Activated CD4-positive, alpha-beta T cell treated with anti-CD3 and anti-CD28 coated beads for 4 hours (primary cell): ENCODE data around the gene CCDC68.
"Not testable (repeated sequence)": the region's sequence is repeated elsewhere in the genome, so short reads cannot be mapped to it uniquely, and the experiment has no call there.

Experiments
- DNase-seq, 2 donors: peaks; one replicate each; pipeline ENCODE4 v3.0.0-alpha.2; 2020

The CCDC68 gene, protein sequence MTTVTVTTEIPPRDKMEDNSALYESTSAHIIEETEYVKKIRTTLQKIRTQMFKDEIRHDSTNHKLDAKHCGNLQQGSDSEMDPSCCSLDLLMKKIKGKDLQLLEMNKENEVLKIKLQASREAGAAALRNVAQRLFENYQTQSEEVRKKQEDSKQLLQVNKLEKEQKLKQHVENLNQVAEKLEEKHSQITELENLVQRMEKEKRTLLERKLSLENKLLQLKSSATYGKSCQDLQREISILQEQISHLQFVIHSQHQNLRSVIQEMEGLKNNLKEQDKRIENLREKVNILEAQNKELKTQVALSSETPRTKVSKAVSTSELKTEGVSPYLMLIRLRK

DNA sequence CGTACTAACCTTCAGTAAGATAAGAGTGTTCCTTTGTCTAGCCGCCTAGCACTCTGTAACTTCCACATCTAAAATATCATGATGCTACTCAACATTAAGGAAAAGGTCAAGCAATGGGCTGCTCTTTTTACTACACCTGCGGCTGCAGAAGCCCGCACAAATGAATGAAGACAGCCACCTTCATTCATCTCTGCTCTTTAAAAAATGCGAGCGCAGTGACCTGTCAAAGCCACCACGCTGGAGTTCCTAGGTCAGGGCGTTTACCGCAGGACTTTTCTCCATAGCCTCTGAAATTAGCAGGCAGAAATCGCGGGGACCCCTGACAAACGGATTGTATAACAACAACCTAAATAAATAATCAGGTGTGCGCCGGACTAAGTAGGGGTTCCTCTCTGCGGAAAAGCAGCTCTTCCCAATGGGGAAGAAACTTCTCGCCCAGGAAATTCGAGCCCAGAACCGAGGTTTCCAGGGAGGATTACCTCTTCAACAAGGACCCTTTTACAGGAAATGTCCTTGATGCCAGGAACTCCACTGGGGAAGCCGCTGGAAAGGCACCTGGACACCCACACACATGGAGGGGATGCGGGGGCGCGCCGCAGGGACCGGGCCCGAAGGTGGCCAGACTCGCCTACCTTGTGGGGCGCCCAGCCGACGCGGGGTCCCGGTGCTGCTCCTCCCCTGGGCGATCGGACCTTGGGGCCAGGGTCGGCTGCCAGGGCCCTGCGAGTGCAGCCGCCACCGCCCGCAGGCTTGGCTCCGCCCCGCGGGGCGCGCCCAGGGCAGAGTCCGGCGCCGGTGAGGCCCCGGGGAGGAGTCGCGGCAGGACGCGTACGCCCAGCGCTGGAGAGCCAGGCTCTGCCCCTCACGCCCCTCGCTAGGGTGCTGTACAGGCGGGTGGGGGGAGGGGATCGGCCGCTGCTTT, at the start of gene CCDC68:
TSS of gene CCDC68 (minus strand) at position 758 of the 922 bp plus-strand sequence. CDS start 16,670 bp downstream, outside the sequence.
- no peak for DNase-seq

DNA sequence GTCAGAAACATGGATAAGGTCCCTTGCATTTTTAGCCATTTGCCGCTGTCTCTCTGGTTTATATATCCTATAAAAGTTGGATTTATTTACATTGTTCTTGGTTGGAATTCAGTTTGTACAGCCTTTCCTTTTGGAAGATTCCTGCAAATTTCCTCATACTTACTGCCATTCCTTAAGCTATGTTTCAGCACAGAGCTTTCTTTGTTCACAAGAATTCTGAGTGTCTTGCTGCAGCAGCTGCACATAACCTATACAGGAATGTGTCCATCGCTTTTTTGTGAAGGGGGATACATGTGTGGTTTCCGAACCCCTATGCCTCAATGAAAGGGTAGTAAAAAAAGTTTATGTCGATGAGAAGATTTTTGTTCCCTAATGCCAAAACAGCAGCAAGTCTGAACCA, 48.3 kb upstream of the CCDC68 start:
- DNase-seq, result no peak

DNA sequence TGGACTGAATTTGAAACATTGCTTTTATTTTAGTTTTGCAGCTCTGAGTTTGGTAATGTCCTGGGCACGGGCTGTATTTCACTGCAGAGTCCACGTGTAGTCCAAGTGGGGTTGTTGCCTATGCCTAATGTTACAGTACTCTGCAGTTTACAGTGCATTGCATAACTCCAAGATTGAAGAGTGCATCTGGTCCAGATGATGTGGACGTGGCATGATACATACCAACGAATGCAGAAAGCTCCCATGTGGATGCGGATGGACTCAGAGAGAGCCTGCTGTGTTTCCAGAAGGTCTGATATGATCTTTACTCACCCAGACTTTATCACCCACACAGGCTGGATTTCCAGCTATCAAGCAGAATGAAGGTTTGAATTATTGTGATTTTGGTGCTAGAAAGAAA, 44.4 kb upstream of the CCDC68 start:
- DNase-seq, result no peak

DNA sequence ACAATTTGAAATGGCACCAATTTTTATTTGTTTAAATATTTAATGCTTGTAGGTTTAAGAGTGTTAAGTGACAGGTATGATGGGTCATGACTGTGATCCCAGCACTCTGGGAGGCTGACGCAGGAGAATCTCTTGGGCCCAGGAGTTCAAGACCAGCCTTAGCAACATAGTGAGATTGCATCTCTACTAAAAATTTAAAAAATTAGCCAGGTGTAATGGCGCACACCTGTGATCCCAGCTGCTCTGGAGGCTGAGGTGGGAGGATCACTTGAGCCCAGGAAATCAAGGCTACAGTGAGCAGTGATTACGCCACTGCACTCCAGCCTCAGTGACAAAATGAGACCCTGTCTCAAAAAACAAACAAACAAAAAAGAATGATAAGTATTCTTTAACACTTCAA, 43.0 kb upstream of the CCDC68 start:
- no peak for DNase-seq

DNA sequence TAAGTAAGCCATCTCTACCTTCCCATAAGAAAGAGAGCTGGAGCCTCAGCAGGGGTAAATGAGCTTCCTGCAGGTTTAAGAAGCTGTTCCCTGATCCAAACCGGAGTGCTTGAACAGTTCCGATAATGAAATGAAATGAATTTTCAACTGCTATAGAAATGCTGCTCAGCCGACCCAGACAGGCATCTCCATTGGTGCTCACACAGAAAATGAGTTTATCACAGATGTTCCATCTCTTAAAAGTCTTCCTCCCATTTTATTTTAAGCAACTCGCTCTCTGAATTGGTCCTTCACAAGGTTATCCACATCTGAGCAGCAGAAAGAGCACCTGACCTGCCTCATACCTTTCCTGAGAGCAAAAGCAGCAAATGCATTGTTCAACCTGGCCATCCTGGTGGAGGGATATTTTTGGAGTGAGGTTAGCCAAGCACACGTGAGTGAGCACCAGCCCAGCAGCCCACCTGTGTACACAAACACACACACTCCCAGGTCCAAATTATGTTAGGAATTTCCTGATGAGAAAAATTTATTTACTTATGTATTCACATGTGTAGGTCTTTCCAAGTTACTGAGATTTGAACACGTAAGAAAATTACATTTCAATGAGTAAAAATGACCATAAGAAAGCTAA, 42.2 kb upstream of the CCDC68 start:
- no peak for DNase-seq

DNA sequence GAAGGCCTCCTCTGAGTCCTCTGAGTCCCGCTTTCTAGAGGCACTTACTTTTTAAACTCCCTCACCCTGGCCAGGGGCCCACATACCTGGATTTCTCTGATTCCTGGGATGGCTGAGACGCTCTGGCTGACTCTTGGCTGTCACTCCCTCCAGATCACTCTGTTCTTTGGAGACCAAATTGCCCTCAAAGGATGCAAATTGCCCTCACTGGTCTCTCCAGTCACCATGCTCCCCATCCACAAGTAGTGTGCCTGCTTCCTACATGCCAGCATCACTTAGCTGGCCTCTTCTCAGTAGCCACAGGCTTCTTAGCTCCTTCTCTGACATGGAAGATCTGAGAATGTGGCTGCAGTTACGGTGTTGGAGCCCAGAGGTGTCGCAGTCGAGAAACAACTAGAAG, 41.3 kb upstream of the CCDC68 start:
- DNase-seq, result no peak

DNA sequence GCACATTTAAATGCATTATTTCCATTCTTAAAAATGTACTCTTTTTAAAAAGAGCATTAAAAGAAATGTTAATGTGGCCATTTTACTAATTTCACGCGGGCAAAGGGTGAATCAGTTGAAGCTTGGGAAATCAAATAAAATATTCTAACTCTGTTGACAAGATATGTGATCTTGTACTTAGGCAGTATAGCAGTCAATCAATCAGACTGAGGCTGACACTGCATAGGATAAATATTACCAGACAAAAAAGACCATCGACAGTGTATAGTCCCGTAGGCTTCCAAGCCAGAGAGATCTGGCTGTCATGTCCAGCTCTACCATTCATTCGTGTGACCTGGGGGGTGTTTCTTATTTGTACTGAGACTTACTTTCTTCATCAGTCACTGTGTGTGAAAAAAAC, 39.8 kb upstream of the CCDC68 start:
- no peak for DNase-seq

DNA sequence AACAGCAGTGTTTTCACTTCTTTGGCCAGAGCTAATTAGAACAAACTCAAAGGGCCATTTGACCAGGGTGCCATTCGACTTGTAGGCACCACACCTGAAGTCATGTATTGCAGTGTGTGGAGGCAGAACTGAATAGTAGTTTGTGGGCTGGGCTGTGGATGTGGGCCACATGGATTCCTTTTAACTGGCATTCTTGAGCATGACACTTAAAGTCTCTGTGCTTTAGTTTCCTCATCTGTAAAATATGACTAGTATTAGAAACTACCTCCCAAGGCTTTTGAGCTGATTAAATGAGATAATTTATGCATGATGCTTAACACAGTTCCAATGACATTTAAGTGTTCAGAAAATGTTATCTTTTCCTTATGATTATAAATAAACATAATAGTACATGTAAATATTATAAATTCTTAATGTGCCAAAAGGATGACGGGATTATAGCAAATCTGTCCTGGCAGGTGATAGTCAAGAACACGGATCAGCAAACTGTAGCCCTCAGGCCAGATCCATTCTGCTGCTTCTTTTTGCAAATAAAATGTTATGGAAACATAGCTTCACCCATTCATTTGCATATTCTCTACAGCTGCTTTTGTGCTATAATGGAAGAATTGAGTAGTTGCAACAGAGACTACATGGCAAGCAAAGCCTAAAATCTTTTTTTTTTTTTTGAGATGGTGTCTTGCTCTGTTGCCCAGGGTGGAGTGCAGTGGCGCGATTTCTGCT, 36.3 kb upstream of the CCDC68 start:
- no peak for DNase-seq

DNA sequence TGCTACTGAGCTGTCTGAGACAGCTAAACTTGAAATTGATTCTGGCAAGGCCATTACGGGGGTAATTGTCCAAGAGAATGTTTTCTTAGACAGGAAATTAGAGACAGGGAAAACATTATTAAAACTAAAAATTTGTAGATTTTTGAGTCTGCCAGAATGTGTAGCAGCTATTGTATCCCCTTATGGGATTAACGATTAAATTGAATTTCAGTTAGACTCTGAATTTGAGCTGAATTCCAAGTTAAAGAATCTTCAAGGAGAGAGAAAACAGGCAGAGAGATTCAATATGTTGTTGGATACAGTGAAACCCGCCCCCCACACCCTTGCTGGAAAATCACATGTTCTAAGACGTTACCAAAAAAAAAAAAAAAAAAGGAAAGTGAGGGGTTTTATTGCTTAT, 32.7 kb upstream of the CCDC68 start:
- no peak for DNase-seq

DNA sequence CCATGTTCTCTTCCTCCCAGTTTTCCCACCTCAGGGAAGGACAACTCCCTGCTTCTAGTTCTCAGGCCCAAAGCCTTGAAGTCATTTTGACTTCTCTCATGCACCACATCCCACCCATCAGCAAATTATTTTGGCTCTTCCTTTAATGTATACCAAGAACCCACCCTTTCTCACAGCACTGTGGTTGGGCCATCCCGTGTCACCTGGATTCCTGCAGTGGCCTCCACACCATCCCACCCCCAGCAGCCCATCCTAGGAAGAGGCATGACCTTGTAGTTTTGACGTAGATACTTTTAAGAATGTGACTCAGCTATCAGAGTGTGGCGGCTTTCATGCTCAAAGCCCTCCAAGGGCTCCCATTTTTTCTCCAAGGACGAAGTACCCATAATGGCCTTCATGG, 25.6 kb upstream of the CCDC68 start:
- no peak for DNase-seq

DNA sequence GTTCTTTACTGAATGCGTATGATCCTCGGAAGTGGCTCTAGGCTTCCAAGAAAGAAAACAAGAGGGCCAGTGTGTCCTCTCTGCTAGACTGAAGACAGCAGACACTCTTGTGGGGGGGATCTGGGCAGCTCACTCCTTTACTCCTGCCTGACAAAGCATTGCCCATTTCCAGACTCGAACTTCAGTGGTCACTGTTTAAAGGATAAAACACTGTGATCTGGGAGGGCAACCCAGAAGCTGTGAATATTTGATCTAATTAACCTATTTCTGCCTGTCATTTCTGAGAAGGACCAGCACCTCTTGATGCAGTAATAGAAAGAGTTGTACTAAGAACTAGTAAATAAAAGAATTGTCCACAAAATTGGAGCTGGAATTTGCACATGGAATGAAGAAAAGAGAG, 24.5 kb upstream of the CCDC68 start:
- no peak for DNase-seq

DNA sequence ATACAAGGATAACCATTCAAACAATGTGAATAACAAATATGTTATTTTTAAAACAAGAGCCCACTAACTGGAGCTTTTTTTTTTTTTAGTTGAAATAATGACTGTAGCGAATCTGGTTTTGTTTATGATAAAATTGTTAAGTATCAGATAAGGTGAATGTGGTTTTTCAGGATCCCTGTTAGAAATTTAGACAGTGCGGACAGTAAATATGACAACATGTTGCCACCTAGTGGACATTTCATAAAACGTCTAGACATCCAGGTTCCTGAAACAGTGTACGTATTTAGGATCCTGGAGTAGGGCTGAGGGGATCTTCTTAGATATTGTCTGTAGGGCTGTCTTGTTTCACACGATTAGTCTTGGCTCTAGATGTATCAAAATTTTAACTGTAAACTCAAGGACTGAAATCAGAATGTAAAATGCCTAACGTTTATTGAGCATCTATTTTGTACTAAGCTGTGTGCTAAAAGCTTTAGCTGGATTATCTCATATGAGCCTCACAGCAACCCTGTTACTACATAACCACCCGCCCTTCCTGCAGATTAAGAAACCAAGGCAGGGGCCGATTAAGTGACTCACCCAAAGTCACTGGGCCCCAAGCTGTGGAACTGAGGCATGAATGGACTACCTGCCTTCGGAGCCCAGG, 23.9 kb upstream of the CCDC68 start:
- DNase-seq, result no peak

DNA sequence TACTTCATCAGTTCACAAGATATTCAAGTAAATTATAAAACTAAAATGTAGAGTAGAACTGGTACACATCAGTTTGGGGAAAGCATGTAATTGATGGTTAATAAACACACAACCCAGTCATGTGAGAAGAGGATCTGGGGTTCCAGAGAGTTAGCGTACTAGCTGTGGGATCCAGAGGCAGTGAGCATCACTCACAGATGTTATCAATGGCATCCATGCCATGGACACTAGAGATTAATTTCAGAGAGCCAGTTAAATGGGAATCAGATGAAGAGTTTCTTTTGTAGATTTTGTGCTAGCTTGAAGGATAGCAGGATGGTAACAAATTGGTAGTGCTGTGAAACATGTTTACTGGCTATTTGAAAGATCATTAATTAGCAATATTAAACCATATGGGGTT, 21.8 kb upstream of the CCDC68 start:
- no peak for DNase-seq

DNA sequence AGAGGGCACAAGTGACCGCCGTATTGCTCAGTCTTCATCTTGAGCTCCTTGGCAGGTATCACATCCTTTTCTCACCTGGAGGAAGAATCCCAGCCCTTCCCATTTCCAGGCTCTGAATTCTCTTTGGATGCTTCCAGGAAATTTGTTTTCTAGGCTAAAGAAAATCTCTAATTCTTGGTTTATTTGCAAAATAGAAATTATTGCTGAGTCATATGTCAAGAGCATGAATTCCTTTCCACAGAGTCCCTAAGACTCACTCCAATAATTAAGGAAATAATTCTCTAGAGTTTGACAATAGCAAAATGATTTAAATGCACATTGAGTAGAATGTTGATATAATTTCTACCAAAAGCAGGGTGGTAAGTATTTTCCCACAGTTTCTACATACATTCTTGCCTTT, 16.3 kb upstream of the CCDC68 start:
- DNase-seq, result no peak

DNA sequence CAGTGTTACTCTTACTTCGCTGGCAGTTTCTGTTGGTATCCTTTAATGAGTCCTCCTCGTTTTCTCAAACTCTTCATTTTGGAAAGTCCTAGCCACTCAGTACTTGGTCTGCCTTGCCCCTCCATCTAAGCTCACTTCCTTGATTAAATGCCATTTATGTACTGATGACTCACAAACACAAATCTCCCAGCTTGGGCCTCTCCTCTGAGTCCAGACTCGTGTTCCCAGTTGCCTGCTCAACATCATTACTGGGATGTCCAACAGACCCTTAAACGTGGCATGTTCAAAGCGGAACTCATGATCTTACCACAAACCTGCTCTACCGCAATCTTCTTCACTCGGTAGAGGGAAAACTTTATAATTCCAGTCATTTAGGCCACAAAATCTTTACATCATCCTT, 13.8 kb upstream of the CCDC68 start:
- DNase-seq, result no peak

DNA sequence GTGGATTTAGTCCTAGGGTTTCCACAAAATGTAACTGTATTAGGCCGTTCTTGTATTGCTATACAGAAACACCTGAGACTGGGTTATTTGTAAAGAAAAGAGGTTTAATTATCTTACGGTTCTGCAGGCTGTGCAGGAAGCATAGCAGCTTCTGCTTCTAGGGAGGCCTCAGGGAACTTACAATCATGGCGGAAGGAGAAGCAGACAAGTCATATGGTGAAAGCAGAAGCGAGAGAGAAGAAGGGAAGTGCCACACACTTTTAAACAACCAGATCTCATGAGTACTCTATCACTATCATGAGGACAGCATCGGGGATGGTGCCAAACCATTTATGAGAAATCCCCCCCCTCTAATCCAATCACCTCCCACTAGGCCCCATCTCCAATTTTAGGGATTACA, 9.5 kb upstream of the CCDC68 start:
- DNase-seq, result no peak

DNA sequence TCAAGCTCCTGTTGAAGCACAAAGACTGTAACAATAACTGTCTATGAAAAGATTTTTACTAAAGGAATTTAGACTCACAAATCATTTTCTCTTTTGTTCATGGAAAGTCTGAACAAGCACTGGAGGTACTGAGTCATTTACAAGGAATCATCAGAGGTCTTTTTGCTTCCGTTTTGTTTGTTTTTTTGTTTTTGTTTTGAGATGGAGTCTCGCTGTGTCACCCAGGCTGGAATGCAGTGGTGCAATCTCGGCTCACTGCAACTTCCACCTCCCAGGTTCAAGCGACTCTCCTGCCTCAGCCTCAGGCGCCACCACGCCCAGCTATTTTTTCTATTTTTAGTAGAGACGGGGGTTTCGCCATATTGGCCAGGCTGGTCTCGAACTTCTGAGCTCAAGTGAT, 9.0 kb upstream of the CCDC68 start:
- DNase-seq, result not testable (repeated sequence)

DNA sequence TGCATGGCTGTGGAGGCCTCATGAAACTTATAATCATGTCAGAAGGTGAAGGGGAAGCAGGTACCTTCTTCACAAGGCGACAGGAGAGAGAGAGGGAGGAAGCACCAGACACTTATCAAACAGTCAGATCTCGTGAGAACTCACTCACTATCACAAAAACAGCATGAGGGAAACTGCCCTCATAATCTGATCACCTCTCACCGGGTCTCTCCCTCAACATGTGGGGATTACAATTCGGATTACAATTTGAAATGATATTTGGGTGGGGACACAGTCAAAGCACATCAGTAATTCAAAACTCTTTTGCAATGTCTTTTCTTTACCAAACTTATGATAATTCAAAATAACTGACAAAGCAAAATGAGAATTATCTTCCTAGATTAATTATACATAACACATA, 8.5 kb upstream of the CCDC68 start:
- no peak for DNase-seq

DNA sequence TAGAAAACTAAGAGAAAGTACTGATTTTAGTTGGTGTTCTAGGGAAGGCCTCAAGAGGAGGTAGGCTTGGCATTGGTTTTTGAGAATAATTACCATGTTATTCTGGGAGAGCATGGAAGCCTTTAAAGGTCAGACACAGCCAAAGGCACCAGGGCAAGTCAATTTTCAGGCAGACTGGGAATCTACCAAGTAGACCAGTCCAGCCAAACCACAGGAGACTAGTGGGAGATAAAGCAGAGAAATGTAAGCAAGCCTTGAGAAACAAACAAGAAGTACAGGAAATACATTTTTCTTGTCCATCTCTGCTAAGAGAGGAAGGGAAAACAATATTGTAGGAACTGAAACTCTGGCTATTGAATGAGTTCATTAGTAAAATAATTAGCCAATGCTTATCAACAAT, 5.5 kb upstream of the CCDC68 start:
- DNase-seq, result no peak

DNA sequence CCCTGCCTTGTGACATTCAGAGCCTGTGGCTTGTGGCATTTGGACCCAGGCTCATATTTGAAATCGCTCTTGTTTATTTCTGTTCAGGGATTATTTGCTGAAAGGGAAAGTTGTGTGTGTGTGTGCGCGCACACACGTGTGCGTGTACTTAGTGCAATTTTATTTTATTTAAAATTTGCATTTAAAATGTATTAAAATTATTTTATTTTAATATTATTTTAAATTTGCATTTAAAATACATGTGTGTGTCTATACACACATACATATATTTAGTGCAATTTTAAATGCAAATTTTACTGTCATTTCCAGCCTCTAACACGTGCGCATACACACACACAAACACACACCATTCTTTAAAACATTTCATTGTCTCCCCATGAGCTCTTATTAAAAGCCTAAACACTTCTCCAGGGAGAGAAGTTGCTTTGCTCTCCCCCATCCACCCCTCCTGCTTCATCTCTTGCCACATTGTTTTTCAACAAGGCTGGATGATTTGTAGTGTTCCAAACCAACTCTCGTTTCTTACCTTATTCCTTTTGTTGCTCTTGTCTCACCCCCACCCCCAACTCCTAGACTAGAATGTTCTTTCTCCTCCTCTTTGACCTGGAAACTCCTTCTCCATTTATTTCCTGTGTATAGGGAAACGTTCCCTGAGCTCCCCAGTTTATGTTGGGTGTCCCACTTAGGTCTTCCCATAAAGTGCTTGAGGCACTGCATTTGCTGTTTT, 3.8 kb upstream of the CCDC68 start:
- DNase-seq, result no peak

DNA sequence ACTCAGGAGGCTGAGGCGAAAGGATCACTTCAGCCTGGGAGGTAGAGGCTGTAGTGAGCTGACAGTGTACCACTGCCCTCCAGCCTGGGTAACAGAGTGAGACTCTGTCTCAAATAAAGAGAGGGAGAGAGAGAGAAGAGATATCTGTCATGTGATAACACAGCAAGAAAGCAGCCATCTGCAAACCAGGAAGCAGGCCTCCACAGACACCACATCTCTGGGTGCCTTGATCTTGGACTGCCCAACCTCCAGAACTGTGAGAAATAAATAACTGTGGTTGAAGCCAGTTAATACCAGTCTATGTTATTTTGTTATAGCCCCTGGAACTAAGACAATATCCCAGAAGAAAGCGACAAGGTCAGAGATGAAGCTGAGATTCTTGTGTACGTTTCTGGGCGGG, 2.6 kb upstream of the CCDC68 start:
- no peak for DNase-seq

DNA sequence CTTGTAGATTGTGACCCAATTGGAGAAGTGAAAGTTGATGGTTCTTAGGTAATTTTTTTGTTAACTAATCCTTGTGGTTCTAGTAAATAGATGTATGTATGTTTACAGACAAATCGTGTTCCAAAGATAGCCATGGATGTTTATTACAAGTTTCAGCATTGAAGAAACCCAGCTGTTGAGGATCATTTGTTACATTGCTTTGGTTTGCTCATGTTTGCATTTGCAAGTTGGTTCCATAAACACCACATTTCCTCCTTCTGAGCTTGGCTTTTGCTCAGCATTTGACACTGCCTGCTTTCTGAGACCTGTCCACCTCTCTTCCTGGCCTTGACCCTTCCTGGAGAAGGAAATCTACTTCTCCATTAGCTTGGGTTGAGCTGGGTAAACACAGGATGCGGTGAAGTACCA, 1.8 kb upstream of the CCDC68 start:
- no peak for DNase-seq
